ENCODE results near the gene TTLL11. TPM values are rescaled to one million over a fixed set of nuclear protein-coding genes. Genes with fewer than 3 reads are reported as not detected.
A peak's percentile ranks its signal among the peaks of the same experiment; 100 is the strongest.

Gene TTLL11
- total RNA-seq, 1 donor from 2014 or later = 6.9 TPM

DNA sequence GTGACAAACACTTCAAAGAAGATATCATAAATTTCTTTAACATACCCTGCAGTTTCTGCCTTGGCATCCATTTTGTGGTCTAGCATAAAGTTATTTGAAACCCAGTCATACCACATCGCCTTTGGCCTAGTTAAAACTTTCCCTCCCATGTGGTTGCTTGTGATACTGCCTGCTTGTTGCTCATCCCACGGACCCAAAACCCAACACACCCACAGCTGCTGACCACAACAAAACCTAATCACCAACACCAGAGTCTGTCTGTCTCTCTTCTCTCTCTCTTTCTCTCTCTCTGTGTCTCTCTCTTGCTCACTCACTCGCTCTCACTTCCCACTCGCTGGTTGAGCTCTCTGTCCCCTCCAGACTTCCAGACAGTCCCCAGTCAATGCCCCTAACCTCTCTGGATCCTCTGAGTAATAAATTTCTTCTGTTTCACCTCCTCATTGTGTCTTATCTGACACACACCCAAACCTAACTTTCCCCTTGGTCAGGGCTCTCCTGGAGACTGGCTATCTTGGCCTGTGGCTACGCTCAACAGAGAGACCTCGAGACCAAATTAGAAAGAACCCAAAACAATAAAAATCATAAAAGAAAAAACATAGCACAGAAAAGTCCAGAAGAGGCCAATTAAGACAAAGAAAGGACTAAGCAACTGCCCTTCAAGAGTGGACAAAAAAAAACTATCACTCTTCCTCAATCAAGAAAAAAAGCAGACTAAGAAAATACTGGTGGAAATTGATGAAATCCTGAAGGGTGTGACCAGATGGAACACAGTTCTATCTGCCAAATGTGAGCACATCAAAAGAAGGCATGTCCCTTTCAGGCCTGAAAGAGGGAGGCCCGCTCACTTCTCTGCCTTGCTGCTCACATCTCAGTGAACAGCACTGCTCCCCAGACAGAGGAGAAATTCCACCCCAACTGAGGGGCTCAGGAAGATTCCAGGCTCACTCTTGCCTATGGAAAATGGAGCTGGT lies 41.5 kb downstream of the TTLL11 start:
- H3K9me3 ChIP-seq (ENCODE audit: insufficient read depth, low read depth, low read length) = no peaks in the 10 kb centered on the region
- H4K20me1 ChIP-seq (ENCODE audit: insufficient read depth, low read length) = peaks cover 39% of the 10 kb centered on the region
- H3K27me3 ChIP-seq (ENCODE audit: insufficient read depth, low read length) = no peaks in the 10 kb centered on the region
- H3K4me1 Mint-ChIP-seq (ENCODE audit: low read depth, unreplicated experiment) = peaks cover 15% of the 10 kb centered on the region
- TF ChIP-seq, protein P1, sequence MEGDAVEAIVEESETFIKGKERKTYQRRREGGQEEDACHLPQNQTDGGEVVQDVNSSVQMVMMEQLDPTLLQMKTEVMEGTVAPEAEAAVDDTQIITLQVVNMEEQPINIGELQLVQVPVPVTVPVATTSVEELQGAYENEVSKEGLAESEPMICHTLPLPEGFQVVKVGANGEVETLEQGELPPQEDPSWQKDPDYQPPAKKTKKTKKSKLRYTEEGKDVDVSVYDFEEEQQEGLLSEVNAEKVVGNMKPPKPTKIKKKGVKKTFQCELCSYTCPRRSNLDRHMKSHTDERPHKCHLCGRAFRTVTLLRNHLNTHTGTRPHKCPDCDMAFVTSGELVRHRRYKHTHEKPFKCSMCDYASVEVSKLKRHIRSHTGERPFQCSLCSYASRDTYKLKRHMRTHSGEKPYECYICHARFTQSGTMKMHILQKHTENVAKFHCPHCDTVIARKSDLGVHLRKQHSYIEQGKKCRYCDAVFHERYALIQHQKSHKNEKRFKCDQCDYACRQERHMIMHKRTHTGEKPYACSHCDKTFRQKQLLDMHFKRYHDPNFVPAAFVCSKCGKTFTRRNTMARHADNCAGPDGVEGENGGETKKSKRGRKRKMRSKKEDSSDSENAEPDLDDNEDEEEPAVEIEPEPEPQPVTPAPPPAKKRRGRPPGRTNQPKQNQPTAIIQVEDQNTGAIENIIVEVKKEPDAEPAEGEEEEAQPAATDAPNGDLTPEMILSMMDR (IDR thresholded peaks at IDR 0.05; ENCODE audit: insufficient read depth, low read depth, low read length) = no peak
- TF ChIP-seq EZH2 (IDR thresholded peaks at IDR 0.05; ENCODE audit: insufficient read depth, low read length) = no peak
- peak overlapping the region; percentile 43 for H3K4me2 ChIP-seq (ENCODE audit: low read length)
- no peaks in the 10 kb centered on the region for H3K36me3 ChIP-seq (ENCODE audit: insufficient read depth, low read length)
- H3K27me3 Mint-ChIP-seq (ENCODE audit: low read depth, unreplicated experiment) = no peaks in the 10 kb centered on the region
- H3K9me3 Mint-ChIP-seq (ENCODE audit: unreplicated experiment) = no peaks in the 10 kb centered on the region
- no peak overlapping the region for H3K9ac ChIP-seq (ENCODE audit: low read length)
- H3K36me3 Mint-ChIP-seq (ENCODE audit: low read depth, unreplicated experiment) = peaks cover 2% of the 10 kb centered on the region
- no peak overlapping the region for H3K27ac ChIP-seq (ENCODE audit: low read depth, low read length)
- peaks cover 3% of the 10 kb centered on the region for H3K79me2 ChIP-seq (ENCODE audit: insufficient read depth, low read length)
- H2AFZ ChIP-seq (ENCODE audit: low read depth, low read length) = no peak overlapping the region
- H3K4me3 ChIP-seq (ENCODE audit: insufficient read depth, low read depth, low read length) = no peak overlapping the region
- H3K4me3 Mint-ChIP-seq (ENCODE audit: unreplicated experiment) = peak overlapping the region; percentile 23
- H3K27ac Mint-ChIP-seq (ENCODE audit: unreplicated experiment) = peak overlapping the region; percentile 36
- peaks cover 20% of the 10 kb centered on the region for H3K4me1 ChIP-seq (ENCODE audit: insufficient read depth, low read length)
- FAIRE-seq (no peak), DNase-seq (ENCODE audit: low read depth) (peak; percentile 70)

DNA sequence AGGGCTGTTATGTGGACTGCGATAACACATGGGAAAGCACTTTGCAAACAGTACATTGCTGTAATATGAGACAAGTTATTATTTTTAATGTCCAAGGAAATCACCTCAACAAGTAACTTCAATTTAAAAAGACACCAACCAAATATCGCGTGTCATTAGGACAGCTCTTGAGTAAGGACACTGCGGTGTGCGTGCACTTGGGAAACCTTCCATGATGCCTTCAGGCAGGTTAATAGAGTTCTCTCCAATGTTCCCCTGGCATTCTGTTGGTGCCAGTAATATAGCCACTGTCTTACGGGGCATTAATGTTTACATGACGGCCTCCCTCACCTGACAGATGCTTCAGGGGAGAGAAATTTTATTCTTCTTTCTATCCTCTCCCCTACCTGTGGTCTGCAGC lies 42.9 kb downstream of the TTLL11 start:
- no peak overlapping the region for H3K4me3 ChIP-seq (ENCODE audit: insufficient read depth, low read depth, low read length)
- Mint-ChIP-seq H3K36me3 (ENCODE audit: low read depth, unreplicated experiment) (peaks cover 2% of the 10 kb centered on the region), H3K9me3 (ENCODE audit: unreplicated experiment) (peaks cover 5% of the 10 kb centered on the region), H3K27ac (ENCODE audit: unreplicated experiment) (no peak overlapping the region), H3K4me3 (ENCODE audit: unreplicated experiment) (no peak overlapping the region), H3K4me1 (ENCODE audit: low read depth, unreplicated experiment) (peaks cover 15% of the 10 kb centered on the region), H3K27me3 (ENCODE audit: low read depth, unreplicated experiment) (no peaks in the 10 kb centered on the region)
- no peak overlapping the region for H3K4me2 ChIP-seq (ENCODE audit: low read length)
- no peak for FAIRE-seq
- H3K79me2 ChIP-seq (ENCODE audit: insufficient read depth, low read length) = peaks cover 3% of the 10 kb centered on the region
- peaks cover 20% of the 10 kb centered on the region for H3K4me1 ChIP-seq (ENCODE audit: insufficient read depth, low read length)
- H3K9ac ChIP-seq (ENCODE audit: low read length) = no peak overlapping the region
- no peak overlapping the region for H2AFZ ChIP-seq (ENCODE audit: low read depth, low read length)
- TF ChIP-seq, protein P1 (IDR thresholded peaks at IDR 0.05; ENCODE audit: insufficient read depth, low read depth, low read length) = no peak
- DNase-seq (ENCODE audit: low read depth) = no peak
- H3K36me3 ChIP-seq (ENCODE audit: insufficient read depth, low read length) = no peaks in the 10 kb centered on the region
- H3K9me3 ChIP-seq (ENCODE audit: insufficient read depth, low read depth, low read length) = no peaks in the 10 kb centered on the region
- H3K27me3 ChIP-seq (ENCODE audit: insufficient read depth, low read length) = no peaks in the 10 kb centered on the region
- no peak overlapping the region for H3K27ac ChIP-seq (ENCODE audit: low read depth, low read length)
- H4K20me1 ChIP-seq (ENCODE audit: insufficient read depth, low read length) = peaks cover 31% of the 10 kb centered on the region

DNA sequence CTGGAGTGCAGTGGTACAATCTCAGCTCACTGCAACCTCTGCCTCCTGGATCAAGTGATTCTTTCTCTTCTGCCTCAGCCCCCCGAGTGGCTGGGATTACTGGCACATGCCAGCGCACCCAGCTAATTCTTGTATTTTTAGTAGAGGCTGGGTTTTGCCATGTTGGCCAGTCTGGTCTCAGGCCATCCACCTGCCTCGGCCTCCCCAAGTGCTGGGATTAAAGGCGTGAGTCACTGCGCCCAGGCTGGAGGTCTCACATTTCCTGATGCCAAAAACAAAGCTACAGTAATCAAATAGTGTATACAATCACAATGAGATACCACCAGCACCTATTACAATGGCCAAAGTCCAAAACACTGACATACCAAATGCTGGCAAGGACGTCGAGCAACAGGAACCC lies 51.1 kb downstream of the TTLL11 start:
- Mint-ChIP-seq H3K27ac (ENCODE audit: unreplicated experiment) (no peak overlapping the region), H3K4me3 (ENCODE audit: unreplicated experiment) (no peak overlapping the region), H3K4me1 (ENCODE audit: low read depth, unreplicated experiment) (peaks cover 12% of the 10 kb centered on the region), H3K27me3 (ENCODE audit: low read depth, unreplicated experiment) (no peaks in the 10 kb centered on the region), H3K9me3 (ENCODE audit: unreplicated experiment) (peaks cover 5% of the 10 kb centered on the region), H3K36me3 (ENCODE audit: low read depth, unreplicated experiment) (no peaks in the 10 kb centered on the region)
- FAIRE-seq = no peak
- Histone ChIP-seq H3K79me2 (ENCODE audit: insufficient read depth, low read length) (no peaks in the 10 kb centered on the region), H3K27ac (ENCODE audit: low read depth, low read length) (no peak overlapping the region), H3K27me3 (ENCODE audit: insufficient read depth, low read length) (no peaks in the 10 kb centered on the region), H3K4me3 (ENCODE audit: insufficient read depth, low read depth, low read length) (no peak overlapping the region), H3K4me2 (ENCODE audit: low read length) (no peak overlapping the region), H3K9ac (ENCODE audit: low read length) (no peak overlapping the region), H3K36me3 (ENCODE audit: insufficient read depth, low read length) (no peaks in the 10 kb centered on the region), H3K4me1 (ENCODE audit: insufficient read depth, low read length) (peaks cover 4% of the 10 kb centered on the region), H3K9me3 (ENCODE audit: insufficient read depth, low read depth, low read length) (no peaks in the 10 kb centered on the region), H4K20me1 (ENCODE audit: insufficient read depth, low read length) (peaks cover 4% of the 10 kb centered on the region), H2AFZ (ENCODE audit: low read depth, low read length) (no peak overlapping the region)
- TF ChIP-seq EZH2 (IDR thresholded peaks at IDR 0.05; ENCODE audit: insufficient read depth, low read length) = no peak
- TF ChIP-seq, protein P1 (IDR thresholded peaks at IDR 0.05; ENCODE audit: insufficient read depth, low read depth, low read length) = no peak
- no peak for DNase-seq (ENCODE audit: low read depth)
